ENCODE data around the gene TRIM27. TPM values are rescaled to one million over a fixed set of nuclear protein-coding genes. Genes with fewer than 3 reads are reported as not detected.
A peak's percentile ranks its signal among the peaks of the same experiment; 100 is the strongest.

The TRIM27 gene
- total and polyA plus RNA-seq, 2 experiments from 2014 or later, result 57.0 to 60.8 TPM

GRCh38 chr6:28948782-28949486, 25.1 kb upstream of the TRIM27 start:
- WGBS (ENCODE audit: low lambda C conversion rate, missing lambda C conversion rate), result 66% methylated on average over 23 of the region's 23 CpGs
- Histone ChIP-seq H2AFZ (peak overlapping the region; percentile 63), H3K79me2 (no peaks in the 10 kb centered on the region)

GRCh38 chr6:28947831-28948270, 24.1 kb upstream of the TRIM27 start:
- Histone ChIP-seq H3K27ac (peak overlapping the region; percentile 87), H3K4me3 (no peak overlapping the region), H3K4me1 (ENCODE audit: insufficient read depth) (no peaks in the 10 kb centered on the region), H3K27me3 (no peaks in the 10 kb centered on the region), H3K9me3 (ENCODE audit: low read depth) (no peaks in the 10 kb centered on the region), H4K20me1 (ENCODE audit: insufficient read depth, poor library complexity, severe bottlenecking) (no peaks in the 10 kb centered on the region), H3K4me2 (peak overlapping the region; percentile 55), H3K79me2 (no peaks in the 10 kb centered on the region), H3K9me2 (replicated peaks; ENCODE audit: insufficient read depth) (no peaks in the 10 kb centered on the region), H3K36me3 (replicated peaks; ENCODE audit: insufficient read depth, low read depth) (no peaks in the 10 kb centered on the region), H2AFZ (no peak overlapping the region)
- 77% methylated on average over 1 of the region's 1 CpG for WGBS (ENCODE audit: low lambda C conversion rate, missing lambda C conversion rate)
- peak; percentile 77 for DNase-seq (ENCODE audit: low spot score)
- TF ChIP-seq EZH2phosphoT487 (IDR thresholded peaks at IDR 0.05; ENCODE audit: low read depth, severe bottlenecking, unreplicated experiment) (no peak), CTCF (IDR thresholded peaks at IDR 0.05; ENCODE audit: poor library complexity) (no peak), EZH2 (IDR thresholded peaks at IDR 0.05; ENCODE audit: borderline replicate concordance) (no peak)

More at GRCh38 chr6:28948782-28949486, 25.1 kb upstream of the TRIM27 start:
- TF ChIP-seq CTCF (IDR thresholded peaks at IDR 0.05; ENCODE audit: poor library complexity), result no peak
- TF ChIP-seq EZH2phosphoT487 (IDR thresholded peaks at IDR 0.05; ENCODE audit: low read depth, severe bottlenecking, unreplicated experiment), result no peak
- no peak for TF ChIP-seq EZH2 (IDR thresholded peaks at IDR 0.05; ENCODE audit: borderline replicate concordance)
- H3K36me3 ChIP-seq (replicated peaks; ENCODE audit: insufficient read depth, low read depth), result no peaks in the 10 kb centered on the region
- H4K20me1 ChIP-seq (ENCODE audit: insufficient read depth, poor library complexity, severe bottlenecking), result no peaks in the 10 kb centered on the region
- no peak overlapping the region for H3K4me3 ChIP-seq
- H3K9me2 ChIP-seq (replicated peaks; ENCODE audit: insufficient read depth), result no peaks in the 10 kb centered on the region
- H3K4me2 ChIP-seq, result peak overlapping the region; percentile 55
- DNase-seq (ENCODE audit: low spot score), result no peak
- peak overlapping the region; percentile 83 for H3K27ac ChIP-seq
- no peaks in the 10 kb centered on the region for H3K9me3 ChIP-seq (ENCODE audit: low read depth)
- H3K4me1 ChIP-seq (ENCODE audit: insufficient read depth), result no peaks in the 10 kb centered on the region
- no peaks in the 10 kb centered on the region for H3K27me3 ChIP-seq

DNA sequence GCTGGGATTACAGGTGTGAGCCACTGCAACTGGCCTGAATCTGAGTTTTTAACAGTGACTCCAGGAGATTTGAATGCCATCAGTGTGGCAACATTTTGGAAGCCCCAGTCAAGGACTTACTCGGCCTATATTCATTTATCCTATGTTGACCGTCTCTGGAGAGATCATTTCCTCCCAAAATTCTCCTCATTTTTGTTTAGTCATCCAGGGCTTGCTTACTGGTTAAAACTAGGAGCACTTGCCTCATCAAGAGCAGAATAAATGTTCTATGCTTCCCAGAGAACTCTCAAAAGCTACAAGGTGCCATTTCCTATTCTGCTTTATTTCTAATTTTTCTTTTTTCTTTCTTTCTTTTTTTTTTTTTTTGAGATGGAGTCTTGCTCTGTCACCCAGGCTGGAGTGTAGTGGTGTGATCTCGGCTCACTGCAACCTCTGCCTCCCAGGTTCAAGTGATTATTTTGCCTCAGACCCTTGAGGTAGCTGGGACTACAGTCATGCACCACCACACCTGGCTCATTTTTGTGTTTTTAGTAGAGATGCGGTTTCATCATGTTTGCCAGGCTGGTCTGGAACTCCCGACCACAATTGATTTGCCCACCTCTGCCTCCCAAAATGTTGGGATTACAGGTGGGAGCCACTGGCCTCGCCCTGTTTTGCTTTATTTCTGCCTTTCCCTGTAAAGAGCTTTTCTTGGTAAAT, 23.4 kb upstream of the TRIM27 start:
- no peak overlapping the region for H3K4me3 ChIP-seq
- H3K79me2 ChIP-seq, result no peaks in the 10 kb centered on the region
- H3K9me3 ChIP-seq (ENCODE audit: low read depth), result no peaks in the 10 kb centered on the region
- no peaks in the 10 kb centered on the region for H4K20me1 ChIP-seq (ENCODE audit: insufficient read depth, poor library complexity, severe bottlenecking)
- H3K4me2 ChIP-seq, result no peak overlapping the region
- no peaks in the 10 kb centered on the region for H3K9me2 ChIP-seq (replicated peaks; ENCODE audit: insufficient read depth)
- 88% methylated on average over 6 of the region's 6 CpGs for WGBS (ENCODE audit: low lambda C conversion rate, missing lambda C conversion rate)
- H2AFZ ChIP-seq, result no peak overlapping the region
- DNase-seq (ENCODE audit: low spot score), result no peak
- TF ChIP-seq CTCF (IDR thresholded peaks at IDR 0.05; ENCODE audit: poor library complexity) (no peak), EZH2 (IDR thresholded peaks at IDR 0.05; ENCODE audit: borderline replicate concordance) (no peak)
- no peaks in the 10 kb centered on the region for H3K4me1 ChIP-seq (ENCODE audit: insufficient read depth)
- H3K27me3 ChIP-seq, result no peaks in the 10 kb centered on the region
- H3K36me3 ChIP-seq (replicated peaks; ENCODE audit: insufficient read depth, low read depth), result no peaks in the 10 kb centered on the region
- H3K27ac ChIP-seq, result peak overlapping the region; percentile 87

Measured in hepatocyte (in vitro differentiated cells).